OCI-LY3 (cell line): ENCODE measurements around the gene BHMT2.

ENCODE experiments used
- EZH2phosphoT487 ChIP-seq: fragments of 200-600 bp; shearing (Covaris generic); IDR thresholded peaks from 2 replicates; pipeline ENCODE4 v1.6.1; 2018; ENCODE audit warnings: antibody characterized with exemption, mixed run types, low read depth
- TF ChIP-seq, protein P1 (sequence below): fragments of 200-600, 300-600 bp; sonication (generic); IDR thresholded peaks from 2 replicates; pipeline ENCODE4 v1.5.1; 2014; ENCODE audit warnings: antibody characterized with exemption, low read length, low read depth

DNA sequence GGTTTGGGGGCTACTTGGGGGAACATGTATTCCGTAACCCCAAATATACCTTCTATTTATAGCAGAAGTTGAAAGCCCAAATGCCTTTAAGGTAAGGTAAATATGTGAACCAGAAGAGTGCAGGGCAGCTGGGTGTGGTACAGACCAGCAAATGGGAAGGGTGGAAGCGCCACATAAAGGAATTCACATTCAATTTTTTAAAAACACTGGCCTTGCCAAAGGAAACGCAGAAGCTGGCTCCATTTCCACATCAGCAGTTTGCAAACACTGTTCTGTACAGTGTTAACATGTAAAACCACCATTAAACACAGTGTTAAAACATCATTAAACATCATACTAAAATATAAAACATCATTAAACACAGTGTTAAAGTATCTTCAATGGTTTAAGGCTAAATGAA is 38.5 kb downstream of the BHMT2 start:
- TF ChIP-seq, protein P1, sequence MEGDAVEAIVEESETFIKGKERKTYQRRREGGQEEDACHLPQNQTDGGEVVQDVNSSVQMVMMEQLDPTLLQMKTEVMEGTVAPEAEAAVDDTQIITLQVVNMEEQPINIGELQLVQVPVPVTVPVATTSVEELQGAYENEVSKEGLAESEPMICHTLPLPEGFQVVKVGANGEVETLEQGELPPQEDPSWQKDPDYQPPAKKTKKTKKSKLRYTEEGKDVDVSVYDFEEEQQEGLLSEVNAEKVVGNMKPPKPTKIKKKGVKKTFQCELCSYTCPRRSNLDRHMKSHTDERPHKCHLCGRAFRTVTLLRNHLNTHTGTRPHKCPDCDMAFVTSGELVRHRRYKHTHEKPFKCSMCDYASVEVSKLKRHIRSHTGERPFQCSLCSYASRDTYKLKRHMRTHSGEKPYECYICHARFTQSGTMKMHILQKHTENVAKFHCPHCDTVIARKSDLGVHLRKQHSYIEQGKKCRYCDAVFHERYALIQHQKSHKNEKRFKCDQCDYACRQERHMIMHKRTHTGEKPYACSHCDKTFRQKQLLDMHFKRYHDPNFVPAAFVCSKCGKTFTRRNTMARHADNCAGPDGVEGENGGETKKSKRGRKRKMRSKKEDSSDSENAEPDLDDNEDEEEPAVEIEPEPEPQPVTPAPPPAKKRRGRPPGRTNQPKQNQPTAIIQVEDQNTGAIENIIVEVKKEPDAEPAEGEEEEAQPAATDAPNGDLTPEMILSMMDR = no peak
- TF ChIP-seq EZH2phosphoT487 = no peak
